H1 (cell line): ENCODE measurements around the gene HCST.

Source experiments
- CHD1 ChIP-seq: IDR thresholded peaks from 2 replicates; pipeline ENCODE4 v1.6.1; 2012; ENCODE audit warnings: low read depth, low read length, improper control_type of control experiment
- CREB1 ChIP-seq: IDR thresholded peaks from 2 replicates; pipeline ENCODE4 v1.6.1; 2012; ENCODE audit warnings: inconsistent platforms
- JUND ChIP-seq: IDR thresholded peaks from 2 replicates; pipeline ENCODE4 v1.6.1; 2011; ENCODE audit warnings: mild to moderate bottlenecking, improper control_type of control experiment, low read length
- RFX5 ChIP-seq: IDR thresholded peaks from 2 replicates; pipeline ENCODE4 v1.6.1; 2011; ENCODE audit warnings: low read depth, low read length, improper control_type of control experiment, borderline replicate concordance
- TF ChIP-seq, protein P1 (sequence below), 3 experiments: IDR thresholded peaks; 1 replicate in 2 of 3; 2 replicates in 1 of 3; pipeline versions ENCODE4 v1.5.1 to v1.6.1; 2011; ENCODE audit warnings: low read length in 3 of 3, mild to moderate bottlenecking in 3 of 3, inconsistent platforms in 2 of 3, low read depth in 1 of 3, moderate library complexity in 1 of 3; ENCODE audit not compliant: insufficient read depth in 1 of 3; ENCODE audit errors: control extremely low read depth in 1 of 3
- TF ChIP-seq, protein P2 (sequence below): IDR thresholded peaks from 2 replicates; pipeline ENCODE4 v1.6.1; 2012; ENCODE audit warnings: low read length, inconsistent platforms
- TF ChIP-seq, protein P3 (sequence below): IDR thresholded peaks from 2 replicates; pipeline ENCODE4 v1.6.1; 2011; ENCODE audit warnings: low read length, improper control_type of control experiment
- TF ChIP-seq, protein P4 (sequence below): IDR thresholded peaks from 2 replicates; pipeline ENCODE4 v1.6.1; 2012; ENCODE audit warnings: inconsistent platforms

DNA sequence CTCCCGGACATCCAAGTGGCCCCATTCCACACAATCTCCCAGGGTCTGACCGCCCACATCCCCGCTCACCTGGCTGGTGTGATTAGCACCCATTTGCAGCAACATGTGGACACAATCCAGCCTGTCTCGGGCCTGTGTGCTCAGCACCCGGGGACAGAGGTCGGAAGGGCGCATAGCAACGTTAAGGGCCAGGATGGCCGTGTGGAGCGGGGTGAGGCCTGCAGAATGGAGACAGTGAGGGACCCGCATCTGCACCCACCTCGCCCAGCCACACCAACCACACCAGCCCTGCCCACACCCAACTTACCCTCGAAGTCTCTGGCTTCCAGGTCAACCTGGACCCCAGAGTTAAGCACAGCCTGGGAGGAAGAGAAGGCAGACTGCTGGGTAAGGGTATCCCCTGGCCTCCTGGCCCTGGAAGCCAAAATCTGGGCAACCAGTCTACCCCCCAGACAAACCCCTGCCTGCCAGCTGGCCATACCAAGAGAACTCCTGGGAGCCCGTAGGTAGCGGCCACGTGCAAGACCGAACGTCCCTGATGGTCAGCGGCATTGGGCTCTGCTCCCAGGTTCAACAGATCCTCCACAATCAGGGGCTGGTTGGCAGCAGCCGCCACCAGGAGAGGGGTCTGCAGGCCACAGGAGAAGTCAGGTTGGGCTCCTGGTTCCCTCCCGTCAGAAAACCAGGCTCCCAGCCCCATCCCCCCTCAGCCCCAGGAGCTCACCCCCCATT is 6.3 kb upstream of the HCST start:
- TF ChIP-seq, protein P1, sequence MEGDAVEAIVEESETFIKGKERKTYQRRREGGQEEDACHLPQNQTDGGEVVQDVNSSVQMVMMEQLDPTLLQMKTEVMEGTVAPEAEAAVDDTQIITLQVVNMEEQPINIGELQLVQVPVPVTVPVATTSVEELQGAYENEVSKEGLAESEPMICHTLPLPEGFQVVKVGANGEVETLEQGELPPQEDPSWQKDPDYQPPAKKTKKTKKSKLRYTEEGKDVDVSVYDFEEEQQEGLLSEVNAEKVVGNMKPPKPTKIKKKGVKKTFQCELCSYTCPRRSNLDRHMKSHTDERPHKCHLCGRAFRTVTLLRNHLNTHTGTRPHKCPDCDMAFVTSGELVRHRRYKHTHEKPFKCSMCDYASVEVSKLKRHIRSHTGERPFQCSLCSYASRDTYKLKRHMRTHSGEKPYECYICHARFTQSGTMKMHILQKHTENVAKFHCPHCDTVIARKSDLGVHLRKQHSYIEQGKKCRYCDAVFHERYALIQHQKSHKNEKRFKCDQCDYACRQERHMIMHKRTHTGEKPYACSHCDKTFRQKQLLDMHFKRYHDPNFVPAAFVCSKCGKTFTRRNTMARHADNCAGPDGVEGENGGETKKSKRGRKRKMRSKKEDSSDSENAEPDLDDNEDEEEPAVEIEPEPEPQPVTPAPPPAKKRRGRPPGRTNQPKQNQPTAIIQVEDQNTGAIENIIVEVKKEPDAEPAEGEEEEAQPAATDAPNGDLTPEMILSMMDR (IDR thresholded peaks at IDR 0.05; ENCODE audit: control extremely low read depth in 1 of 3, insufficient read depth in 1 of 3, low read depth in 1 of 3, low read length in 3 of 3), result no peak
- TF ChIP-seq, protein P2, sequence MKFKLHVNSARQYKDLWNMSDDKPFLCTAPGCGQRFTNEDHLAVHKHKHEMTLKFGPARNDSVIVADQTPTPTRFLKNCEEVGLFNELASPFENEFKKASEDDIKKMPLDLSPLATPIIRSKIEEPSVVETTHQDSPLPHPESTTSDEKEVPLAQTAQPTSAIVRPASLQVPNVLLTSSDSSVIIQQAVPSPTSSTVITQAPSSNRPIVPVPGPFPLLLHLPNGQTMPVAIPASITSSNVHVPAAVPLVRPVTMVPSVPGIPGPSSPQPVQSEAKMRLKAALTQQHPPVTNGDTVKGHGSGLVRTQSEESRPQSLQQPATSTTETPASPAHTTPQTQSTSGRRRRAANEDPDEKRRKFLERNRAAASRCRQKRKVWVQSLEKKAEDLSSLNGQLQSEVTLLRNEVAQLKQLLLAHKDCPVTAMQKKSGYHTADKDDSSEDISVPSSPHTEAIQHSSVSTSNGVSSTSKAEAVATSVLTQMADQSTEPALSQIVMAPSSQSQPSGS, result no peak
- TF ChIP-seq, protein P3, sequence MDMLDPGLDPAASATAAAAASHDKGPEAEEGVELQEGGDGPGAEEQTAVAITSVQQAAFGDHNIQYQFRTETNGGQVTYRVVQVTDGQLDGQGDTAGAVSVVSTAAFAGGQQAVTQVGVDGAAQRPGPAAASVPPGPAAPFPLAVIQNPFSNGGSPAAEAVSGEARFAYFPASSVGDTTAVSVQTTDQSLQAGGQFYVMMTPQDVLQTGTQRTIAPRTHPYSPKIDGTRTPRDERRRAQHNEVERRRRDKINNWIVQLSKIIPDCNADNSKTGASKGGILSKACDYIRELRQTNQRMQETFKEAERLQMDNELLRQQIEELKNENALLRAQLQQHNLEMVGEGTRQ, result no peak
- no peak for TF ChIP-seq JUND
- no peak for TF ChIP-seq CREB1
- no peak for TF ChIP-seq RFX5
- TF ChIP-seq, protein P4, sequence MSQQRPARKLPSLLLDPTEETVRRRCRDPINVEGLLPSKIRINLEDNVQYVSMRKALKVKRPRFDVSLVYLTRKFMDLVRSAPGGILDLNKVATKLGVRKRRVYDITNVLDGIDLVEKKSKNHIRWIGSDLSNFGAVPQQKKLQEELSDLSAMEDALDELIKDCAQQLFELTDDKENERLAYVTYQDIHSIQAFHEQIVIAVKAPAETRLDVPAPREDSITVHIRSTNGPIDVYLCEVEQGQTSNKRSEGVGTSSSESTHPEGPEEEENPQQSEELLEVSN, result no peak
- TF ChIP-seq CHD1, result no peak
